K562 (cell line): ENCODE measurements around the gene VWA2. TPM values are rescaled to one million over a fixed set of nuclear protein-coding genes. Genes with fewer than 3 reads are reported as not detected.

Source experiments
- ATAC-seq: fragments of 200-7000 bp; cut with Tn5 transposase; 3 replicates; pipeline ENCODE4 v1.9.1; 2020; ENCODE audit warnings: moderate library complexity
- BruUV-seq: library from RNA; stranded (reverse); fragments of 400-500 nt; replicated peaks from 2 replicates; lab custom pipeline; 2021; lab: Mats Ljungman, UMichigan
- CTCF ChIA-PET: fragments of 300-600 bp; formaldehyde crosslinking; extraction: SDS; loops from one replicate; lab custom pipeline; 2021; ENCODE audit warnings: low intra/inter-chr PET ratio; lab: Yijun Ruan, JAX
- POLR2A ChIA-PET: fragments of 300-600, 350-650 bp; sonication (Branson Sonifier 250); formaldehyde crosslinking; extraction: SDS; loops from one replicate; lab custom pipeline; 2021; ENCODE audit warnings: antibody characterized with exemption, inconsistent platforms; lab: Yijun Ruan, JAX
- DNase-seq, 4 experiments: peaks; one replicate each; pipeline versions ENCODE4 v3.0.0 to v3.0.0-alpha.2; 2011 to 2018; ENCODE audit warnings: low spot score in 3 of 4, mixed read lengths in 3 of 4; ENCODE audit errors: extremely low read depth in 1 of 4
- FAIRE-seq: peaks from 2 replicates; lab custom pipeline; 2011; peaks lifted over from hg19 to GRCh38; lab: Jason Lieb, UNC
- H2AFZ ChIP-seq: 2 replicates; pipeline ENCODE4 v1.6.0; 2011; ENCODE audit warnings: low read depth, low read length, control low read depth, inconsistent platforms
- H3K27ac ChIP-seq: fragments of 200-600 bp; 3 replicates; pipeline ENCODE4 v1.8.0; 2011; ENCODE audit warnings: low read depth, mild to moderate bottlenecking, control low read depth, inconsistent platforms, low read length, moderate library complexity, mixed read lengths; ENCODE audit errors: extremely low read depth
- H3K27me3 ChIP-seq, 2 experiments: fragments of 300-600 bp in 1 of 2; 2 replicates in 1 of 2; 3 replicates in 1 of 2; pipeline versions ENCODE4 v1.6.0 to v1.8.0; 2011; ENCODE audit warnings: inconsistent platforms in 2 of 2, low read length in 2 of 2, mild to moderate bottlenecking in 1 of 2, mixed read lengths in 1 of 2, moderate library complexity in 1 of 2; ENCODE audit not compliant: control insufficient read depth in 2 of 2, insufficient read depth in 2 of 2
- H3K36me3 ChIP-seq: fragments of 300-600 bp; 3 replicates; pipeline ENCODE4 v1.8.0; 2011; ENCODE audit warnings: mild to moderate bottlenecking, low read length, inconsistent platforms; ENCODE audit not compliant: control insufficient read depth, insufficient read depth
- H3K4me1 ChIP-seq, 2 experiments: fragments of 200-600 bp in 1 of 2; replicated peaks in 1 of 2; 2 replicates in 1 of 2; 3 replicates in 1 of 2; pipeline versions ENCODE4 v1.5.1 to v1.8.0; 2011; ENCODE audit warnings: inconsistent platforms in 2 of 2, low read length in 2 of 2, mild to moderate bottlenecking in 1 of 2, mixed read lengths in 1 of 2, moderate library complexity in 1 of 2; ENCODE audit not compliant: control insufficient read depth in 2 of 2, insufficient read depth in 2 of 2
- H3K4me2 ChIP-seq: 2 replicates; pipeline ENCODE4 v1.6.1; 2011; ENCODE audit warnings: low read length, control low read depth, inconsistent platforms, mixed read lengths; ENCODE audit not compliant: insufficient read depth
- H3K4me3 ChIP-seq: fragments of 200-600 bp; sonication (generic), shearing (Covaris generic); 2 replicates; pipeline ENCODE4 v1.5.1; 2016; ENCODE audit warnings: control low read depth, inconsistent platforms
- H3K79me2 ChIP-seq: fragments of 200-600 bp; 3 replicates; pipeline ENCODE4 v1.8.0; 2011; ENCODE audit warnings: low read length, inconsistent platforms; ENCODE audit not compliant: control insufficient read depth, insufficient read depth
- H3K9ac ChIP-seq, 2 experiments: 2 replicates each; pipeline versions ENCODE4 v1.6.0 to v1.6.1; 2011; ENCODE audit warnings: low read depth in 2 of 2, low read length in 2 of 2, control low read depth in 1 of 2, inconsistent platforms in 1 of 2, mild to moderate bottlenecking in 1 of 2, mixed read lengths in 1 of 2; ENCODE audit not compliant: insufficient read depth in 1 of 2
- H3K9me1 ChIP-seq: one replicate; pipeline ENCODE4 v1.6.0; 2011; ENCODE audit warnings: inconsistent platforms, mild to moderate bottlenecking, low read length, moderate library complexity; ENCODE audit not compliant: control insufficient read depth, insufficient read depth
- H3K9me3 ChIP-seq: replicated peaks from 2 replicates; pipeline ENCODE4 v1.5.1; 2011; ENCODE audit warnings: low read depth, low read length, inconsistent platforms; ENCODE audit not compliant: control insufficient read depth, insufficient read depth
- H4K20me1 ChIP-seq: replicated peaks from 2 replicates; pipeline ENCODE4 v1.6.1; 2011; ENCODE audit warnings: low read length, inconsistent platforms, mixed read lengths; ENCODE audit not compliant: control insufficient read depth, insufficient read depth
- HDAC2 ChIP-seq: fragments of 450-650 bp; IDR thresholded peaks from 2 replicates; pipeline ENCODE4 v1.6.1; 2016; ENCODE audit warnings: mild to moderate bottlenecking
- NR2C2 ChIP-seq, 2 experiments: fragments of 200-800 bp in 1 of 2; sonication (Bioruptor generic) in 1 of 2; sonication (generic) in 1 of 2; formaldehyde crosslinking in 1 of 2; IDR thresholded peaks; 2 replicates each; pipeline versions ENCODE4 v1.6.1 to v1.8.0; 2016 to 2022; ENCODE audit warnings: mild to moderate bottlenecking in 1 of 2, missing compliant biosample characterization in 1 of 2, missing genetic modification characterization in 1 of 2, missing genetic modification reagents in 1 of 2
- SETDB1 ChIP-seq: IDR thresholded peaks from one replicate; pipeline ENCODE4 v1.6.1; 2012; ENCODE audit warnings: low read length, control low read depth, inconsistent platforms
- WGBS: fragments of 100-300 bp; shearing (Covaris generic); methylation state at CpG from one replicate; pipeline ENCODE4 v1.1.6; 2016; ENCODE audit warnings: low coverage, mixed read lengths; ENCODE audit not compliant: insufficient coverage; ENCODE audit errors: missing lambda C conversion rate; 5-methylcytosine and 5-hydroxymethylcytosine counted together
- in situ Hi-C: fragments of 300-500 bp; cut with MboI; formaldehyde crosslinking; loops from 4 replicates; pipeline ENCODE4 v1.15.0; 2018; ENCODE audit warnings: inconsistent platforms, mixed read lengths
- intact Hi-C: fragments of 100-400 bp; cut with micrococcal nuclease; formaldehyde crosslinking; loops from 2 replicates; pipeline ENCODE4 v1.14.2; 2022
- polyA plus RNA-seq, 8 experiments: library from polyadenylated mRNA; depleted of rRNA in 4 of 8; stranded (reverse) in 5 of 8; unstranded in 3 of 8; fragments of >200 nt; fragmentation: Nextera tagmentation in 2 of 8; fragmentation: Illumina TruSeq in 1 of 8; extraction: Ambion mirVana in 2 of 8; extraction: Trizol in 1 of 8; gene quantifications; 2 replicates each; pipeline versions ENCODE4 v1.2.1 to v1.2.3, GENCODE V29; 2011 to 2014; ENCODE audit warnings: inconsistent platforms in 1 of 8, missing spikeins in 1 of 8
- total RNA-seq, 7 experiments: library from RNA; depleted of rRNA in 6 of 7; stranded (reverse); fragments of >200 nt in 6 of 7; fragmentation: Illumina TruSeq in 2 of 7; extraction: Trizol in 2 of 7; gene quantifications; 2 replicates each; pipeline versions ENCODE4 v1.2.1 to v1.2.3, GENCODE V29; 2011 to 2021; ENCODE audit warnings: low replicate concordance in 1 of 7

VWA2 gene
- total and polyA plus RNA-seq, 9 of the 15 experiments (the other 6 are each of a cell fraction or from before 2014, with no cell fraction given): not detected

- no TSS peak for BruUV-seq
- ChIA-PET POLR2A (no interaction called here), CTCF (no interaction called here)
- intact Hi-C loops: no loop called here
- no peak overlapping the region; a peak in 1 of 4 replicates for H3K9ac ChIP-seq
- no peak overlapping the region for H3K4me3 ChIP-seq
- H3K79me2 ChIP-seq: no peaks in the 10 kb centered on the region
- 2% methylated on average over 8 of the region's 10 CpGs for WGBS
- no peaks in the 10 kb centered on the region for H3K36me3 ChIP-seq
- in situ Hi-C loops: no loop called here
- no peak for TF ChIP-seq SETDB1
- TF ChIP-seq NR2C2 (CRISPR knock-in tag; IDR thresholded peaks at IDR 0.05): no peak
- no peak for TF ChIP-seq NR2C2 (tag; IDR thresholded peaks at IDR 0.05)
- no peak for TF ChIP-seq HDAC2
- peaks cover 0 to 31% of the 10 kb centered on the region in 2 experiments; a peak in 2 of 5 replicates for H3K27me3 ChIP-seq
- FAIRE-seq: no peak
- no peaks in the 10 kb centered on the region for H3K9me3 ChIP-seq
- no peak overlapping the region for H3K27ac ChIP-seq
- DNase-seq: no peak
- no peak for ATAC-seq
- no peaks in the 10 kb centered on the region for H4K20me1 ChIP-seq
- no peaks in the 10 kb centered on the region for H3K4me1 ChIP-seq
- H2AFZ ChIP-seq: no peak overlapping the region
- no peaks in the 10 kb centered on the region for H3K9me1 ChIP-seq
- no peak overlapping the region for H3K4me2 ChIP-seq
Observed at GRCh38 chr10:114329634-114330365, 90.7 kb downstream of the VWA2 start.
